HepG2 (cell line): ENCODE data around the gene TSEN54. TPM values are rescaled to one million over a fixed set of nuclear protein-coding genes. Genes with fewer than 3 reads are reported as not detected.
A peak's percentile ranks its signal among the peaks of the same experiment; 100 is the strongest.

ENCODE experiments used
- ELF1 ChIP-seq: sonication (generic); formaldehyde crosslinking; IDR thresholded peaks from 2 replicates; pipeline ENCODE4 v1.4.0; 2020; ENCODE audit warnings: missing genetic modification reagents
- HDAC1 ChIP-seq: sonication (generic); formaldehyde crosslinking; IDR thresholded peaks from 2 replicates; pipeline ENCODE4 v1.5.1; 2020; ENCODE audit warnings: mild to moderate bottlenecking, missing genetic modification reagents
- MEF2D ChIP-seq: sonication (generic); formaldehyde crosslinking; IDR thresholded peaks from 2 replicates; pipeline ENCODE4 v1.5.1; 2020; ENCODE audit warnings: mild to moderate bottlenecking, missing genetic modification reagents
- MTF1 ChIP-seq: sonication (generic); formaldehyde crosslinking; IDR thresholded peaks from 2 replicates; pipeline ENCODE4 v1.5.0; 2020; ENCODE audit warnings: missing genetic modification reagents
- NFE2L2 ChIP-seq: fragments of 150-350 bp; IDR thresholded peaks from 2 replicates; pipeline ENCODE4 v1.6.1; 2014; ENCODE audit warnings: low read length
- NR0B2 ChIP-seq: sonication (generic); formaldehyde crosslinking; IDR thresholded peaks from 2 replicates; pipeline ENCODE4 v1.4.0; 2020; ENCODE audit warnings: mild to moderate bottlenecking, missing genetic modification reagents
- PATZ1 ChIP-seq: sonication (generic); formaldehyde crosslinking; IDR thresholded peaks from 2 replicates; pipeline ENCODE4 v1.4.0; 2020; ENCODE audit warnings: missing genetic modification reagents
- PHF20 ChIP-seq: sonication (generic); formaldehyde crosslinking; IDR thresholded peaks from 2 replicates; pipeline ENCODE4 v1.5.0; 2020; ENCODE audit warnings: mild to moderate bottlenecking, missing genetic modification reagents
- SRY ChIP-seq: sonication (generic); formaldehyde crosslinking; IDR thresholded peaks from 2 replicates; pipeline ENCODE4 v1.8.0; 2022; ENCODE audit warnings: mild to moderate bottlenecking, missing genetic modification reagents
- TP53 ChIP-seq: sonication (generic); formaldehyde crosslinking; conservative IDR thresholded peaks from 2 replicates; pipeline ENCODE4 v1.4.0; 2020; ENCODE audit warnings: missing genetic modification reagents
- ZFP36 ChIP-seq: fragments of 150-350 bp; IDR thresholded peaks from 2 replicates; pipeline ENCODE4 v1.6.1; 2018; ENCODE audit warnings: borderline replicate concordance, low read length, low read depth; ENCODE audit not compliant: partially characterized antibody
- ZKSCAN1 ChIP-seq: fragments of 150-350 bp; IDR thresholded peaks from 2 replicates; pipeline ENCODE4 v1.6.1; 2014; ENCODE audit warnings: low read length
- ZNF143 ChIP-seq: sonication (generic); formaldehyde crosslinking; IDR thresholded peaks from 2 replicates; pipeline ENCODE4 v1.4.0; 2020; ENCODE audit warnings: missing genetic modification reagents
- ZNF24 ChIP-seq: fragments of 450-650 bp; IDR thresholded peaks from 2 replicates; pipeline ENCODE4 v1.6.1; 2017; ENCODE audit warnings: antibody characterized with exemption, mild to moderate bottlenecking
- ZNF430 ChIP-seq: sonication (generic); formaldehyde crosslinking; IDR thresholded peaks from 2 replicates; pipeline ENCODE4 v1.9.0; 2021; ENCODE audit warnings: mild to moderate bottlenecking, missing genetic modification reagents
- ZNF616 ChIP-seq: sonication (generic); formaldehyde crosslinking; IDR thresholded peaks from 2 replicates; pipeline ENCODE4 v1.5.0; 2020; ENCODE audit warnings: low read depth, mild to moderate bottlenecking, missing genetic modification reagents
- ZSCAN9 ChIP-seq: IDR thresholded peaks from 2 replicates; pipeline ENCODE4 v1.6.1; 2016; ENCODE audit warnings: borderline replicate concordance
- polyA plus RNA-seq, 8 experiments: library from polyadenylated mRNA; depleted of rRNA in 3 of 8; stranded (reverse) in 7 of 8; unstranded in 1 of 8; fragments of >200 nt; fragmentation: Illumina TruSeq in 4 of 8; extraction: Trizol in 4 of 8; gene quantifications; 2 replicates each; pipeline versions ENCODE4 v1.2.1 to v1.2.3, GENCODE V29; 2011 to 2016; ENCODE audit warnings: low read depth in 4 of 8, missing spikeins in 1 of 8, mixed read lengths in 1 of 8; ENCODE audit not compliant: insufficient read depth in 1 of 8
- total RNA-seq, 5 experiments: library from RNA; depleted of rRNA; stranded (reverse); fragments of >200 nt; fragmentation: Illumina TruSeq; extraction: Trizol; gene quantifications; 2 replicates each; pipeline ENCODE4 v1.2.3, GENCODE V29; 2016; ENCODE audit warnings: low read depth in 1 of 5
- TF ChIP-seq, protein P1 (sequence below): sonication (generic); formaldehyde crosslinking; IDR thresholded peaks from 2 replicates; pipeline ENCODE4 v1.4.0; 2020; ENCODE audit warnings: missing genetic modification reagents, mild to moderate bottlenecking, borderline replicate concordance
- TF ChIP-seq, protein P2 (sequence below): IDR thresholded peaks from 2 replicates; pipeline ENCODE4 v1.6.1; 2016; ENCODE audit warnings: low read depth, missing genetic modification reagents, missing compliant biosample characterization

Gene TSEN54
- total and polyA plus RNA-seq, 2 of the 13 experiments (the other 11 are each of a cell fraction or from before 2014, with no cell fraction given): 62.9 to 63.3 TPM

- no peak for TF ChIP-seq ZFP36
- no peak; the same call in 1 of the 2 replicates for TF ChIP-seq ZNF143 (CRISPR knock-in tag)
- TF ChIP-seq TP53 (CRISPR knock-in tag): no peak
- TF ChIP-seq MEF2D (CRISPR knock-in tag): peak; percentile 95
- peak; percentile 93 for TF ChIP-seq ZNF616 (CRISPR knock-in tag)
- TF ChIP-seq HDAC1 (CRISPR knock-in tag): peak; percentile 93
- peak; percentile 67 for TF ChIP-seq PHF20 (CRISPR knock-in tag)
- TF ChIP-seq, protein P1, sequence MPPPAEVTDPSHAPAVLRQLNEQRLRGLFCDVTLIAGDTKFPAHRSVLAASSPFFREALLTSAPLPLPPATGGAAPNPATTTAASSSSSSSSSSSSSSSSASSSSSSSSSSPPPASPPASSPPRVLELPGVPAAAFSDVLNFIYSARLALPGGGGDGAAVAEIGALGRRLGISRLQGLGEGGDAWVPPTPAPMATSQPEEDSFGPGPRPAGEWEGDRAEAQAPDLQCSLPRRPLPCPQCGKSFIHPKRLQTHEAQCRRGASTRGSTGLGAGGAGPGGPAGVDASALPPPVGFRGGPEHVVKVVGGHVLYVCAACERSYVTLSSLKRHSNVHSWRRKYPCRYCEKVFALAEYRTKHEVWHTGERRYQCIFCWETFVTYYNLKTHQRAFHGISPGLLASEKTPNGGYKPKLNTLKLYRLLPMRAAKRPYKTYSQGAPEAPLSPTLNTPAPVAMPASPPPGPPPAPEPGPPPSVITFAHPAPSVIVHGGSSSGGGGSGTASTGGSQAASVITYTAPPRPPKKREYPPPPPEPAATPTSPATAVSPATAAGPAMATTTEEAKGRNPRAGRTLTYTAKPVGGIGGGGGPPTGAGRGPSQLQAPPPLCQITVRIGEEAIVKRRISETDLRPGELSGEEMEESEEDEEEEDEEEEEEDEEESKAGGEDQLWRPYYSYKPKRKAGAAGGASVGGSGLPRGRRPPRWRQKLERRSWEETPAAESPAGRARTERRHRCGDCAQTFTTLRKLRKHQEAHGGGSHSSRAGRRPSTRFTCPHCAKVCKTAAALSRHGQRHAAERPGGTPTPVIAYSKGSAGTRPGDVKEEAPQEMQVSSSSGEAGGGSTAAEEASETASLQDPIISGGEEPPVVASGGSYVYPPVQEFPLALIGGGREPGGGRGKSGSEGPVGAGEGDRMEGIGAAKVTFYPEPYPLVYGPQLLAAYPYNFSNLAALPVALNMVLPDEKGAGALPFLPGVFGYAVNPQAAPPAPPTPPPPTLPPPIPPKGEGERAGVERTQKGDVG: peak; percentile 92; the same call in 1 of the 2 replicates
- TF ChIP-seq NR0B2 (CRISPR knock-in tag): peak; percentile 96
- peak; percentile 63 for TF ChIP-seq ZNF24
- TF ChIP-seq PATZ1 (CRISPR knock-in tag): peak; percentile 87
- 0 out of 2 replicates have a peak, but pooled peaks have one; percentile 11 for TF ChIP-seq ZKSCAN1
- TF ChIP-seq ZNF430: peak; percentile 98; the same call in 1 of the 2 replicates
- peak; percentile 67; the same call in 1 of the 2 replicates for TF ChIP-seq MTF1
- TF ChIP-seq ELF1 (CRISPR knock-in tag): no peak
- peak; percentile 98 for TF ChIP-seq ZSCAN9
- peak; percentile 96 for TF ChIP-seq SRY (CRISPR knock-in tag)
- no peak for TF ChIP-seq NFE2L2
- TF ChIP-seq, protein P2, sequence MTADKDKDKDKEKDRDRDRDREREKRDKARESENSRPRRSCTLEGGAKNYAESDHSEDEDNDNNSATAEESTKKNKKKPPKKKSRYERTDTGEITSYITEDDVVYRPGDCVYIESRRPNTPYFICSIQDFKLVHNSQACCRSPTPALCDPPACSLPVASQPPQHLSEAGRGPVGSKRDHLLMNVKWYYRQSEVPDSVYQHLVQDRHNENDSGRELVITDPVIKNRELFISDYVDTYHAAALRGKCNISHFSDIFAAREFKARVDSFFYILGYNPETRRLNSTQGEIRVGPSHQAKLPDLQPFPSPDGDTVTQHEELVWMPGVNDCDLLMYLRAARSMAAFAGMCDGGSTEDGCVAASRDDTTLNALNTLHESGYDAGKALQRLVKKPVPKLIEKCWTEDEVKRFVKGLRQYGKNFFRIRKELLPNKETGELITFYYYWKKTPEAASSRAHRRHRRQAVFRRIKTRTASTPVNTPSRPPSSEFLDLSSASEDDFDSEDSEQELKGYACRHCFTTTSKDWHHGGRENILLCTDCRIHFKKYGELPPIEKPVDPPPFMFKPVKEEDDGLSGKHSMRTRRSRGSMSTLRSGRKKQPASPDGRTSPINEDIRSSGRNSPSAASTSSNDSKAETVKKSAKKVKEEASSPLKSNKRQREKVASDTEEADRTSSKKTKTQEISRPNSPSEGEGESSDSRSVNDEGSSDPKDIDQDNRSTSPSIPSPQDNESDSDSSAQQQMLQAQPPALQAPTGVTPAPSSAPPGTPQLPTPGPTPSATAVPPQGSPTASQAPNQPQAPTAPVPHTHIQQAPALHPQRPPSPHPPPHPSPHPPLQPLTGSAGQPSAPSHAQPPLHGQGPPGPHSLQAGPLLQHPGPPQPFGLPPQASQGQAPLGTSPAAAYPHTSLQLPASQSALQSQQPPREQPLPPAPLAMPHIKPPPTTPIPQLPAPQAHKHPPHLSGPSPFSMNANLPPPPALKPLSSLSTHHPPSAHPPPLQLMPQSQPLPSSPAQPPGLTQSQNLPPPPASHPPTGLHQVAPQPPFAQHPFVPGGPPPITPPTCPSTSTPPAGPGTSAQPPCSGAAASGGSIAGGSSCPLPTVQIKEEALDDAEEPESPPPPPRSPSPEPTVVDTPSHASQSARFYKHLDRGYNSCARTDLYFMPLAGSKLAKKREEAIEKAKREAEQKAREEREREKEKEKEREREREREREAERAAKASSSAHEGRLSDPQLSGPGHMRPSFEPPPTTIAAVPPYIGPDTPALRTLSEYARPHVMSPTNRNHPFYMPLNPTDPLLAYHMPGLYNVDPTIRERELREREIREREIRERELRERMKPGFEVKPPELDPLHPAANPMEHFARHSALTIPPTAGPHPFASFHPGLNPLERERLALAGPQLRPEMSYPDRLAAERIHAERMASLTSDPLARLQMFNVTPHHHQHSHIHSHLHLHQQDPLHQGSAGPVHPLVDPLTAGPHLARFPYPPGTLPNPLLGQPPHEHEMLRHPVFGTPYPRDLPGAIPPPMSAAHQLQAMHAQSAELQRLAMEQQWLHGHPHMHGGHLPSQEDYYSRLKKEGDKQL (CRISPR knock-in tag): peak; percentile 49; the same call in 1 of the 2 replicates
Observed at GRCh38 chr17:75515496-75516254, 653 bp upstream of the TSEN54 start, which contains the start of gene CASKIN2 (continued).
